ENCODE data around the gene NEMP2.

The NEMP2 gene

DNA sequence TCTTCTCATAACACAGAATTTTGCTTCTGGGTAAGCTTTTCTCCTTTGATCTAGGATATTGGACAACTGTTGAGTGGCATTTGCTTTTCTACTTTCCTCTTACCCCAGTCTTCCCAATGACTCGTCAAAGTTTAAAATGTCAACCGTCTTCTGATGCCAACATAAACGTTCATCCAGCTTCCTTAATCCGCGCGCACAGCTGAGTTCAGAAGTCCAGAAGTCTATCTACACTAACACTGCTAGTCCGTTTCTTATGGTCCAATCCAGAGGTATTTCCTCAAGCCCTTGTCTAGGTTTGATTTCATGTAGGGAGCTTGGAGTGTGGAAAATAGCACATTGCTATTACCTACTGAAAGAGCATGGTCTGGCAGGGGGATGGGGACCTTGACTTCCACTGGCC, 77.7 kb downstream of the NEMP2 start:
- no peak for DNase-seq

DNA sequence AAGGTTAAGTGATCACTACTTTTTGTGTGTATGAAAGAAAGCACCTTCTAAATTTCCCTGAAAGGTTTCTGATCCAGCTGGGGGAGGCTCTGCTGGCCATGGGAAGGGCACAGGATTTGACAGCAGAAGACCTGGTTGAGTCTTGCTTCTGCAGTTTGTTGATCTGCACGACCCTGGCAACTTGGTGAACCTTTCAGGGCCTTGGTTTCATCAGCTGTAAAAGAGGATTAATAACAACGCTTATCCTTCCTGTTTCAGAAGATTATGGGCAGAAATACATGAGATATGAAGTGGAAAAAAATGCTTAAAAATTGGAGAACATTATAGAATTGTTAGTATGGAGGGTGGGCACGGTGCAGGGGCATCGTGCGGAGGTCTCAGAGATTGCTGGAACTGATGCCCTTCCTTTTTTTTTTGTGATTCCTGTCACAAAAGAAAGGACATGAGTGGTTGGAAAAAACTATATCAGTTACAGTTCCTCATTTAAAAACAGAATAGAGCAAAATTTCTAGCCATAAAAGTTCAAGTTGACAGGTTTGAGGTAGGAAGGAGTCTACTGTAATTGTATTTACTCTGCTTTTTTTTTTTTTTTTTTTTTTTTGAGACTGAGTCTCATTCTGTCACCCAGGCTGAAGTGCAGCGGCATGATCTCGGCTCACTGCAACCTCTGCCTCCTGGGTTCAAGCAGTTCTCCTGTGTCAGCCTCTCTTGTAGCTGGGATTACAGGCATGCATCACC, 79.0 kb downstream of the NEMP2 start:
- DNase-seq: no peak

DNA sequence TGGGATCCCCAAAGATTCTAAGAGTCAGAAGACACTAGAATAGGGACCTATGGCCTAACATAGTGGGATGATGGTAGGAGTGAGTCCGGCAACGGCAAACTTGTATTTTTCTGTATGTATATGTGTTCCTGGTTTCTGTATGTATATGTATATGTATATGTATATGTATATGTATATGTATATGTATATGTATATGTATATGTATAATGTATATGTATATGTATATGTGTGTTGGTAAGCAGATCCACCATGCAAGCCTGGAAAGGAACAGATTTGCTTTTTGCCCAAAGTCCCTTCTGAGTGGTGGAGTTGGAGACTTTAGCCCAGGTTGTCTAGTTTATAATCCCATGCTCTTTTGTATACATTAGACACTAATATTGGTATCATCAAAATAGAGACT, 79.7 kb downstream of the NEMP2 start:
- DNase-seq: no peak

Data from right kidney (tissue), 1 donor.